Measurements from ENCODE around the gene KIF26B.

KIF26B gene

DNA sequence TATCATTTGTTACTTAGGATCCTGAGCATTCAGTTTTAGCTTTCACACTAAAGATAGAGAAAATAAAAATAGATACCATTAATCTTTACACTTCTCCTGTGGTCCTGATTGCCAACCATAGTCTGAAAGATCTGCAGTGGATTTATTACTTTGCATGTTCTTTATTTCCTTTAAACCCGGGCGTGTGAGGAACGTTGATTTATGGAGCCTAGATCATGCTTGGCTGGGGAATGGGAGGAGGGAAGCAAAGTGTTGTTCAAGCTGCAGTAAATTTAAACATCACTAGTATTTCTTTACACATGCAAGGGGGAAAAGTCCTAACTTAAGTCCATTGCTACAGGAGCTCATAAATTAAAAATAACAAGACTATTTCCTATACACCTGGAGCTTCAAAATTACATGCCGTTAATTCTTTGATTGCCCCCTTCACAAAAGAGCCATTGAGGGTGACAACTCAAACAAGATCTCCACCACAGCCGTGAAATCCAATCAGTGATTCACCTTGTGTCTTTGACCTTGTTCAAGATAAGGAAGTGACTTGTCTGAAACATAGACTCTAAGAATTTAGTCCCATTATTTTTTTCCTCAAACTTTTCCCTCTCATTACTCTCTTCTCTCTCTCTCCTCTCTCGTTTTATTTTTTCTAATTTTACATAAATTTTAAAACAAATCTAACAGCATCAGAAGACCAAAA lies 282.7 kb downstream of the KIF26B start:
- DNase-seq: no peak

GRCh38 chr1:245440922-245441321 lies 286.1 kb downstream of the KIF26B start:
- DNase-seq: no peak

DNA sequence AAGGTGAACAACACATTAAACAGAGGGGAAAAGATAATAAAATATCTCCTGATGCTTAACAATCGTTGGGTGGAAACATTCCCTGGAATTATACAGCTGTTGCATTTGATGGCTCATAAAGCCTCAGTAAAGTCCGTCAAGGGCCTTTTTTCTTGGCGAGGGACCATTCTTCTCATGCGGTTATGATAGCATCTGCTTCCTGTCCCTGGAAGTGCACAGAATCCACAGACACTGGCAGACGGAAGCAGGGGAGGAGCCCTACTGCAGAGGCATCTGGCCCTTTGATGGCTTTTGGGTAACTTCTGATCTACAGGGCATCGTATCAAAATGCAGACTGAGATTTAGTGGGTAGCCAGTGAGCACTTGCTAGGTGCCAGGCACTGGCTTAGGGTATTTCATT lies 286.9 kb downstream of the KIF26B start:
- DNase-seq: no peak

DNA sequence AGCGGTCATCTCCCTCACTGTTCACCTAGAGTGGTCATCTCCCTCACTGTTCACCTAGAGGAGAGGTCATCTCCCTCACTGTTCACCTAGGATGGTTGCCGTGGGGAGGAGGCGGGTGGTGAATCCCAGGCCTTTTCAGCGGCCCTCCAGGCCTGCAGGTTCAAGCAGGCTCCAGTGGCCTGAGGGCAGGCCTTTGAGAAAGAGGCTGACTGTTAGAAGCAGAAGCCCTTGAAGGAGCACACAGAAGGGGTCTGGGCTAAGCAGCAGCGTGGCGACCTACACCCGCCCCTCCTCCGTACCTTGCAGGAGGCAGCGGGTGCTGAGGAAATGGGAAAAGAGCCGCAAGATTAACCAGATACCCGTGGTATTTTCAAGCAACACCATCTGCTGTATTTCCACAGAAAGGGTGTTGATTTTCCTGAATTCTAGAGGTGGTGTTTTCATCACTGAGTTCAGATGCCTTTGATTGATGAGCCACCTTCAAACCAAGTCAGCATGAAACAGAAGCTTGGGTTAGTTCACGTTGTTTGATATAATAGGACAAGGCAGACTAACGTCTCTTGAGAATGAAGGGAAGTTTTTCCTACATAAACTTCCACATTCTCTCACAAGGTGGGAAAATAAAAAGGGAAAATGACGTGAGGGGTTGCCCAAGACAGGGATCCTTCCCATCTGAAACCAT lies 289.5 kb downstream of the KIF26B start:
- no peak for DNase-seq

- DNase-seq: no peak
Observed at GRCh38 chr1:245444945-245445344, 290.2 kb downstream of the KIF26B start.

DNA sequence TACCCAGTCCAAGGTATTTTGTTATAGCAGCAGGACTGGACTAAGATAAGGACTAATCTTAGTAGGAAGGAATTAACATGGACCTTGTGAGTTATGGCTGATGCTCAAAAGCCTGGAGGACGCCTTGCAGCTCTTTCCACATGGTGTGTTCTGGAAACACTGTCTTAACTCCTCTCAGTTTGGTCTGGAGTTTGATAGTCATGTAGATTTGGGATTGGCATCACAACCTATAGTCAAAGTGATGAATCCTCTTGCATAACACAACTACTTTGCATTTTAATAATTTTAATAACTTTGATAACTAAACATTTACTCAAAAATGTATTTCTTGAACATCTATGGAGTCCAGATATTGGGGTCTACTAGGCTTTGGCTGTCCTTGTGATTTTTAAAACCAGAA lies 293.7 kb downstream of the KIF26B start:
- DNase-seq: no peak

- no peak for DNase-seq
Observed at GRCh38 chr1:245448975-245449431, 294.2 kb downstream of the KIF26B start.

- DNase-seq: no peak
Observed at GRCh38 chr1:245453541-245453940, 298.8 kb downstream of the KIF26B start.

- no peak for DNase-seq
Observed at GRCh38 chr1:245454051-245454450, 299.3 kb downstream of the KIF26B start.

DNA sequence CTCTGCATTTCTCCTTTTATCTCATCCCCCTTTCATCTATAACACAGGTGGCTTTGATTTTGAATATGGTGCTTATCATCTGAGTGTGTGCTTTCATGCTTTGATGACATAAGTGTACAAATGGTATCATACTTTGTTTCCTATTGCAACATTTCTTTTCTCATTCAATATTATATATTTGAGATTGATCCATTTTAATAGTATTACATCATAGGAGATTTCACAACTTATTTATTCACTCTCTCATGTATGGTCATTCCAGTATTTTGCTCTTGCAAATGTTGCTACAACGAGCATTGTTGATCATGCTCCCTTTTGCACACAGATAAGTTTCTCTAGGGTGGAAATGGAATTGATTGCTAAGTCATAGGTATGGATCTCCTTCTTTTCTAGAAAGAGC lies 302.8 kb downstream of the KIF26B start:
- DNase-seq: no peak

- no peak for DNase-seq
Observed at GRCh38 chr1:245458234-245458633, 303.4 kb downstream of the KIF26B start.

DNA sequence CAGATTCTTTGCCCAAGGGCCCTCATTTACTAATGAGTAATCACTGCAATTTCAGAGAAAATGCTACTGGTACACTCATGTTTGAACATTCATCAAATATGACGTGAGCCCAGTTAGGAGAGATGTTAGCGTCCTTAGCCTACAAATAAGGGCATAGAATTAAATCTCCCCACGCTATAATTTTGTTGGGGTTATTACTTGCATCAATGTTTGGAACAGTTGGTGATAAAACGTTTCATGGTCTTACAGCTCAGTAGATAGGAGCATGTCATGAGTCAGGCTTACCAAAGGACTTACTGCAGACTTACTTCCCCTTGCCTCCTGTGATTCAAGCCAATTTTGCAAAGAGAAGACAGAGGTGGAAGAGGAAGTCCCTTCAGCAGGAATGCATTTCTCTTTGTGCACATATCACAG lies 304.0 kb downstream of the KIF26B start:
- DNase-seq: no peak

- DNase-seq: no peak
Observed at GRCh38 chr1:245459621-245460020, 304.8 kb downstream of the KIF26B start.

DNA sequence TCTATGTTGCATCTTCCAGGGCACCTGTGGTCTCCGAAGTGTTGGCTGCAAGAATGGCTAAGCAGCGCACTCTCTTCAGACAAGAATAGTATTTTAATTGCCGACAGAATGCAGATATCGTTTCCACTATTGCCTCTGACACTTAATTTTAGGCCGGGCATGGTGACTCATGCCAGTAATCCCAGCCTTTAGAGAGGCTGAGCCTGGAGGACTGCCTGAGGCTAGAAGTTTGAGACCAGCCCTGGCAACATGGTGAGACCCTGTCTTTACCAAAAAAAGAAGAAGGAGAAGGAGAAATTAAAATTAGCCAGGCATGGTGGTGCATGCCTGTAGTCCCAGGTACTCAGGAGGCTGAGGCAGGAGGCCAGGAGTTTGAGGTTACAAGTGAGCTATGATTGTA lies 306.9 kb downstream of the KIF26B start:
- no peak for DNase-seq

DNA sequence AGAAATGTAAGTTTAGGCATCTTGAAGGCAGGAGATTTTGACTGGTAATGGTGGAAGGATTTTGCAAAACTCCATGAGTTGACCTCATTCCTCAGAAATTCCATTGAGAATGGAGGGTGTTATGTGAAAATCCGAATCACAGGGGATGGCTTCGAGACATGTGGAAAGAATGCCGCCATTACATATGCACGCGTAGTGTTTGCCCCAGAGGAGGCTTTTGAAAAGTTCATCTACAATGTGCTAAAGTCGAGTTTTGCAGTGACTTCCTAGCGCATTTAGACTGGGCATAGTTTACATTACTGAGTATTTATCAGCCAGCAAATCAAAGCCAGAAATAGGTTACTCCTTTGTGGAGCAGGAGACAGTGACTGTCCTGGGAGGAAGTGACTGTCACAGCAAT lies 307.4 kb downstream of the KIF26B start:
- DNase-seq: no peak

- DNase-seq: no peak
Observed at GRCh38 chr1:245463392-245464165, 308.8 kb downstream of the KIF26B start.

GRCh38 chr1:245464290-245464689 lies 309.5 kb downstream of the KIF26B start:
- DNase-seq: no peak

DNA sequence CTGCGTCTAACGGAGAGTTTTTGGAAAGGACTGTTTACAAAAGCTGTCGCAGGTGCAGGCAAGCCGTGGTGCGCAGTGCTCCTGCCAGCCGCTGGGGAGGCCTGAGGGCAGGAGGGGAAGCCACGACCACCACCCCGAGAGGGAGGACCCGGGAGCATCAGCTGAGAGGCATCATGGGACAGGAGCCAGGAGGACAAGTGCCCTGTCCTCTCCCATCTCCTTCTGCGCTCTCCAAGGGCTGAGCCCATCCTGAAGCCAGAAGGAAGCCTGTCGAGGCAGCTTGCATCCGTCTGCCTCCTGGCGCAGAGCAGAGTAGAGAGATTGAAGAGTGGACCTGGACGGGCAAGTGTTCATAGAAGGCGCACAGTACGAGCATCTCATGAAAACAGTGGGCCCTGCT lies 310.9 kb downstream of the KIF26B start:
- no peak for DNase-seq

GRCh38 chr1:245466261-245466660 lies 311.5 kb downstream of the KIF26B start:
- no peak for DNase-seq

DNA sequence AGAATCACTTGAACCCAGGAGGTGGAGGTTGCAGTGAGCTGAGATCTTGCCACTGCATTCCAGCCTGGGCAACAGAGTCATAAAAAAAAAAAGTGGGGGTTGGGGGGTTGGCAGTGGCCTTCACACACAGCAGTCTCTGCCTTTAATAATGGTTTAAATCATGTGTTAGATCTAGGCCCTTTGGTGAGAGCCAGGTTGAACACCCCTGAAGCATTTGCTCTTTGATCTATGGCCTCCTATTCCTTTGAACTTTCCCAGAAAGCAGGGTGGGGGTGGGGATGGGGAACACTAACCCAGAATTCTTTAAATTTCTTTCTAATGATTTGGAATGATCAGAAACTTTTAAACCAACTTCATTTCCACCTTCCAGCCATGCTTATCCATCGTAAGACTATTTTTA lies 313.0 kb downstream of the KIF26B start:
- DNase-seq: no peak

- DNase-seq: no peak
Observed at GRCh38 chr1:245469006-245469405, 314.2 kb downstream of the KIF26B start.

DNA sequence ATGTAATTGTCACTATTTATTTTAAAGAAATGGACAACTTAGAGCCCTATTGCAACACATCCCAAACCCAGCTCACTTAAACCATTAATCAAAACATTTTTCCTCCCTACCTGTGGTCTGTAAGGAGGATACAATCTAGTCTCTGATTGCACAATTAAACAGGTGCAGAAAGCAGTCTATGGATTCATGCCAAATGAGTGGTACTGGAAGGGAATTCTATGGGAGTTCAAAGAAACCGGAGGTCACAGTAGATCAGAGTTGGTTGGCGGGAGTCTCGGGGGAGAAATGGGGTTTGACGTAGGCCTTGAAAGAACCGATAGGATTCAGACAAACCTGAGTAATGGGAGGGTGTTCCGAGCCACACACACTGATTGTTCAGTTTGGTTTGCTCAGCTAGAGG lies 314.9 kb downstream of the KIF26B start:
- DNase-seq: no peak

DNA sequence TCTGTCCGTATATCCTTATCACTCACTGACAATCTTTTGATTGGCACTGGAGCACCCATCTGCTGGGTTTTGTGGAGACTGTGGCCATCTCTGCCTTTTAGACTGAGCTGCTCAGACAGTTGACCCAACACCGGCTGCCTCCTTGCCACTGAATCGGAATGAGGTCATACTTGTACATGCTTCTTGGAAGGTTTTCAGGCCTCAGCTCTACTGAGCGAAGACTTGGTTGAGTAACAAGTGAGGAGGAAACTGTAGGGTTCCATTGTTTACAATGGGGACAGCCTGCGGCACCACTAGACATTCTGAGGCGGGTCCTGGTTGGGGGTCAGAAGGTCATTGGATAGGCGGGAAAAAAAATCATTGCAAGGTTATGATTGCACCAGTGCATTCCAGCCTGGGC lies 320.3 kb downstream of the KIF26B start:
- no peak for DNase-seq

- DNase-seq: no peak
Observed at GRCh38 chr1:245475961-245476516, 321.3 kb downstream of the KIF26B start.
